Uterus (tissue), 2 donors: Measurements from ENCODE around the gene LDLR.
"Not testable (repeated sequence)": the region's sequence is repeated elsewhere in the genome, so short reads cannot be mapped to it uniquely, and the experiment has no call there.

ENCODE experiments used
- POLR2A ChIP-seq, 2 donors: fragments of 450-650 bp; IDR thresholded peaks; one replicate each; pipeline ENCODE4 v1.6.1; 2016; ENCODE audit warnings: antibody characterized with exemption in 2 of 2, mild to moderate bottlenecking in 1 of 2, moderate library complexity in 1 of 2
- TF ChIP-seq, protein P1 (sequence below), 4 experiments: fragments of 200-600 bp in 2 of 4; fragments of 450-650 bp in 2 of 4; sonication (generic) in 2 of 4; IDR thresholded peaks; one replicate each; pipeline ENCODE4 v1.5.1; 2016 to 2019; ENCODE audit warnings: antibody characterized with exemption in 4 of 4, mild to moderate bottlenecking in 2 of 4, moderate library complexity in 1 of 4

DNA sequence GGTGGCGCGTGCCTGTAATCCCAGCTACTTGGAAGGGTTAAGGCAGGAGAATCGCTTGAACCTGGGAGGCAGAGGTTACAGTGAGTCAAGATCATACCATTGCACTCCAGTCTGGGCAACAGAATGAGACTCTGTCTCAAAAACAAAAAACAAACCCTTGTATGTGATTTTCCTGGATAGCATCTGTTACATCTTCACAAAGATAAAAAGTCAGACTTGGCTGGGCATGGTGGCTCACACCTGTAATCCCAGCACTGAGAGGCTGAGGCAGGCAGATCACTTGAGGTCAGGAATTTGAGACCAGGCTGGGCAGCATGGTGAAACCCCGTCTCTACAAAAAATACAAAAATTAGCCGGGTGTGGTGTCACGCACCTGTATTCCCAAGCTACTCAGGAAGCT lies 8.1 kb downstream of the LDLR start:
- TF ChIP-seq, protein P1, sequence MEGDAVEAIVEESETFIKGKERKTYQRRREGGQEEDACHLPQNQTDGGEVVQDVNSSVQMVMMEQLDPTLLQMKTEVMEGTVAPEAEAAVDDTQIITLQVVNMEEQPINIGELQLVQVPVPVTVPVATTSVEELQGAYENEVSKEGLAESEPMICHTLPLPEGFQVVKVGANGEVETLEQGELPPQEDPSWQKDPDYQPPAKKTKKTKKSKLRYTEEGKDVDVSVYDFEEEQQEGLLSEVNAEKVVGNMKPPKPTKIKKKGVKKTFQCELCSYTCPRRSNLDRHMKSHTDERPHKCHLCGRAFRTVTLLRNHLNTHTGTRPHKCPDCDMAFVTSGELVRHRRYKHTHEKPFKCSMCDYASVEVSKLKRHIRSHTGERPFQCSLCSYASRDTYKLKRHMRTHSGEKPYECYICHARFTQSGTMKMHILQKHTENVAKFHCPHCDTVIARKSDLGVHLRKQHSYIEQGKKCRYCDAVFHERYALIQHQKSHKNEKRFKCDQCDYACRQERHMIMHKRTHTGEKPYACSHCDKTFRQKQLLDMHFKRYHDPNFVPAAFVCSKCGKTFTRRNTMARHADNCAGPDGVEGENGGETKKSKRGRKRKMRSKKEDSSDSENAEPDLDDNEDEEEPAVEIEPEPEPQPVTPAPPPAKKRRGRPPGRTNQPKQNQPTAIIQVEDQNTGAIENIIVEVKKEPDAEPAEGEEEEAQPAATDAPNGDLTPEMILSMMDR (IDR thresholded peaks at IDR 0.05), result not testable (repeated sequence)
- not testable (repeated sequence) for TF ChIP-seq POLR2A (IDR thresholded peaks at IDR 0.05)
